Stimulated activated naive CD4-positive, alpha-beta T cell (primary cell): ENCODE measurements around the gene DPH6.
"Not testable (repeated sequence)": the region's sequence is repeated elsewhere in the genome, so short reads cannot be mapped to it uniquely, and the experiment has no call there.

Experiments used
- DNase-seq, 6 experiments: peaks; one replicate each; lab custom pipeline; 2025; lab: John Stamatoyannopoulos, UW

The DPH6 gene

GRCh38 chr15:35329521-35329961, 216.4 kb downstream of the DPH6 start:
- no peak for DNase-seq

- DNase-seq, result not testable (repeated sequence)
Measured at GRCh38 chr15:35328836-35329235, 217.1 kb downstream of the DPH6 start.

DNA sequence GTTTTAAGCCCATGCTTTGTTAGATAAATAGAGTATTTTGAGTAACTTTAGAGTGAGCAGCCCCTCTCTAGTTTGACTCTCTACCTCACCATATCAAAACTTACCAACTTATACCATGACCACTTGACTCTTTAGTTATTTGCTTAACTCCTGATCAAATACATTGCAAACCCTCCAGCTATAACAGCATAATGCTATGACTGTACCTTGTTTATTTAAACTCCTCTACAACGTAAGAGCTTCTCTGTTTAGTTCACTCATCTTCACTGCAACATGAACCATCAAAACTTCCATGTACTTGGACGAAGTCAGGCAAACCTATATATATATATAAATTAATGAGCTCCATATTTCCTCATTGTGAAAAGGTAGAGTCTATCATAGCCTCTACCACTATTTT, 218.2 kb downstream of the DPH6 start:
- no peak for DNase-seq

- no peak for DNase-seq
Measured at GRCh38 chr15:35325374-35325941, 220.5 kb downstream of the DPH6 start.

DNA sequence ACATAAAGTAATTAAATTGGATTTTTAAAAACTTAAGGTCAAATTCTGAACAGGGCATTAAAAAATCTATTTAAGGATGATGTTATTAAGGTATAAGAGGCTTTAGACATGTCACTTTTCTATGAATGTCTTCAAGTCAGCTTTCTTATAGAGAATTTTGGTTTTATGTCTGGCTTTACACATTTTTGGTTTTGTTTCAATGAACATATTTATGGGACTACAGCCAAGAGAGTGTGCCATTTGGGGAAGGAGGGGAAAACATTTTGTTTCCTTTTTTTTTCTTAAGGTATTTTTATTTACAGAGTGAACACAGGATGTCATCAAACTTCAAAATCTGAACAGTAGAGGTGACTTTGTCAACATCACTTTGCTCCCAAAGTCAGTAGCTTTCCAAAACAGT, 222.8 kb downstream of the DPH6 start:
- no peak for DNase-seq

DNA sequence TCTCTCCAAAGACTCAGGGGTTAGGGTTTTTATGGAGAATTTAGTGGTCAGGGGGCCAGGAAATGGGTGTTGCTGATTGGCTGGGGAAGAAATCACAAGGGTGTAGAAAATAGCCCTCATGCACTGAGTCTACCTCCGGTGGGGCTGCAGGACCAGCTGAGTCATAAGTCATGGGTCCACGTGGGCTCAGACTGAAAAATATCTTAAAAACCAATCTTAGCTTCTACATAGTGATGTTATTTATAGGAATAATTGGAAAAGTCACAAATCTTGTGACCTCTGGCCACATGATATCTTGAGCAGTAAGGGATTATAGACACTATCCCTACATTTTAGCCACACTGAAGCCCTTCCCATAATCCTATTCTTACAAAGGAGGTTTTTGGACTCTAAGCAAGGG, 224.0 kb downstream of the DPH6 start:
- DNase-seq, result no peak

DNA sequence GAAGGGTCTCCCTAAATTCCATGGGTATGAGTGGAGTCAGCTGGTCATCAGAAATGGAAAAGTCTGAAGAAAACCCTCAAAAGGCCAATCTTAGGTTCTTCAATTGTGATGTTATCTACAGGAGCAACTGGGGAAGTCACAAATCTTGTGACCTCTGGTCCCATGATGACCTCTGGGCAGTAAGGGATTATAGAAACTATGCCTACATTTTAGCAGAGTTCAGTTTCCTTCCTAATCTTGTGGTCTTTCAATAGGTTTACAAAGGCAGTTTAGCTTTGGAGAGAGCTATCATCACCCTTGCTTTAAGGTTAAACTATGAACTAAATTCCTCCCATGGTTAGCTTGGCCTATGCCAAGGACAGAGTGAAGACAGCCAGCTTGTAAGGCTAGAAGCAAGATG, 225.1 kb downstream of the DPH6 start:
- no peak for DNase-seq
